HCT116 (cell line): ENCODE data around the gene GLDN.

Source experiments
- ELF1 ChIP-seq: IDR thresholded peaks from 2 replicates; pipeline ENCODE4 v1.6.1; 2012; ENCODE audit warnings: low read depth, borderline replicate concordance
- EZH2 ChIP-seq: fragments of 200-600 bp; sonication (generic); IDR thresholded peaks from 2 replicates; pipeline ENCODE4 v1.6.1; 2017; ENCODE audit warnings: antibody characterized with exemption, mixed run types
- MAX ChIP-seq: IDR thresholded peaks from 2 replicates; pipeline ENCODE4 v1.6.1; 2012
- POLR2A ChIP-seq: IDR thresholded peaks from 2 replicates; pipeline ENCODE4 v1.7.0; 2011; ENCODE audit warnings: borderline replicate concordance; ENCODE audit not compliant: insufficient read depth, insufficient read length; ENCODE audit errors: extremely low read depth
- YY1 ChIP-seq: IDR thresholded peaks from 2 replicates; pipeline ENCODE4 v1.6.1; 2011; ENCODE audit warnings: low read length, low read depth, moderate library complexity, mild to moderate bottlenecking; ENCODE audit not compliant: insufficient replicate concordance; ENCODE audit errors: extremely low read depth
- TF ChIP-seq, protein P1 (sequence below), 3 experiments: fragments of 200-600 bp in 1 of 3; sonication (generic) in 1 of 3; IDR thresholded peaks in 2 of 3; conservative IDR thresholded peaks in 1 of 3; 2 replicates each; pipeline ENCODE4 v1.5.1; 2012 to 2017; ENCODE audit warnings: low read depth in 2 of 3, low read length in 2 of 3, antibody characterized with exemption in 1 of 3, borderline replicate concordance in 1 of 3, control low read depth in 1 of 3, mild to moderate bottlenecking in 1 of 3, mixed read lengths in 1 of 3, mixed run types in 1 of 3, moderate library complexity in 1 of 3; ENCODE audit not compliant: insufficient read depth in 1 of 3

DNA sequence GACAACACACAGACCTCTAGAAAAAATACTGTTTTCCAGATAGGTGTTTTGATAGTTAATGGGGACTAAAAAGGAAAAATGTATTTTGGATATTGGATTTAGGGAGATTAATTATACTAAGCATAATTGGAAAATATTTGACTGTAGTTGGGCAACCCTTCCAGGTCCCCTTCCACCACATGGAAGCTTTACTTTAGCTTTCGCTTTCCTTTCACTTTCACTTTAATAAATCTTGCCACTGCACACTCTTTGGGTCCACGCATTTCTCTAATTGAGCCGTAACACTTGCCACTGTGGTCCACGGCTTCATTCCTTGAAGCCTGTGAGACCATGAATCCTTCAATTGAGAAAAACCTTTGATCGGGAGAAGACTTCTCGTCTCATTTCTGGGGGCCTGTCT lies 15.5 kb downstream of the GLDN start:
- TF ChIP-seq, protein P1, sequence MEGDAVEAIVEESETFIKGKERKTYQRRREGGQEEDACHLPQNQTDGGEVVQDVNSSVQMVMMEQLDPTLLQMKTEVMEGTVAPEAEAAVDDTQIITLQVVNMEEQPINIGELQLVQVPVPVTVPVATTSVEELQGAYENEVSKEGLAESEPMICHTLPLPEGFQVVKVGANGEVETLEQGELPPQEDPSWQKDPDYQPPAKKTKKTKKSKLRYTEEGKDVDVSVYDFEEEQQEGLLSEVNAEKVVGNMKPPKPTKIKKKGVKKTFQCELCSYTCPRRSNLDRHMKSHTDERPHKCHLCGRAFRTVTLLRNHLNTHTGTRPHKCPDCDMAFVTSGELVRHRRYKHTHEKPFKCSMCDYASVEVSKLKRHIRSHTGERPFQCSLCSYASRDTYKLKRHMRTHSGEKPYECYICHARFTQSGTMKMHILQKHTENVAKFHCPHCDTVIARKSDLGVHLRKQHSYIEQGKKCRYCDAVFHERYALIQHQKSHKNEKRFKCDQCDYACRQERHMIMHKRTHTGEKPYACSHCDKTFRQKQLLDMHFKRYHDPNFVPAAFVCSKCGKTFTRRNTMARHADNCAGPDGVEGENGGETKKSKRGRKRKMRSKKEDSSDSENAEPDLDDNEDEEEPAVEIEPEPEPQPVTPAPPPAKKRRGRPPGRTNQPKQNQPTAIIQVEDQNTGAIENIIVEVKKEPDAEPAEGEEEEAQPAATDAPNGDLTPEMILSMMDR (IDR thresholded peaks at IDR 0.05 in 2 of 3, conservative IDR thresholded peaks at IDR 0.05 in 1 of 3; ENCODE audit: borderline replicate concordance in 1 of 3, insufficient read depth in 1 of 3, low read depth in 2 of 3, low read length in 2 of 3): no peak
- TF ChIP-seq MAX (no peak), EZH2 (no peak), YY1 (no peak), POLR2A (no peak), ELF1 (no peak)
